ENCODE results near the gene ARVCF.

Gene ARVCF

DNA sequence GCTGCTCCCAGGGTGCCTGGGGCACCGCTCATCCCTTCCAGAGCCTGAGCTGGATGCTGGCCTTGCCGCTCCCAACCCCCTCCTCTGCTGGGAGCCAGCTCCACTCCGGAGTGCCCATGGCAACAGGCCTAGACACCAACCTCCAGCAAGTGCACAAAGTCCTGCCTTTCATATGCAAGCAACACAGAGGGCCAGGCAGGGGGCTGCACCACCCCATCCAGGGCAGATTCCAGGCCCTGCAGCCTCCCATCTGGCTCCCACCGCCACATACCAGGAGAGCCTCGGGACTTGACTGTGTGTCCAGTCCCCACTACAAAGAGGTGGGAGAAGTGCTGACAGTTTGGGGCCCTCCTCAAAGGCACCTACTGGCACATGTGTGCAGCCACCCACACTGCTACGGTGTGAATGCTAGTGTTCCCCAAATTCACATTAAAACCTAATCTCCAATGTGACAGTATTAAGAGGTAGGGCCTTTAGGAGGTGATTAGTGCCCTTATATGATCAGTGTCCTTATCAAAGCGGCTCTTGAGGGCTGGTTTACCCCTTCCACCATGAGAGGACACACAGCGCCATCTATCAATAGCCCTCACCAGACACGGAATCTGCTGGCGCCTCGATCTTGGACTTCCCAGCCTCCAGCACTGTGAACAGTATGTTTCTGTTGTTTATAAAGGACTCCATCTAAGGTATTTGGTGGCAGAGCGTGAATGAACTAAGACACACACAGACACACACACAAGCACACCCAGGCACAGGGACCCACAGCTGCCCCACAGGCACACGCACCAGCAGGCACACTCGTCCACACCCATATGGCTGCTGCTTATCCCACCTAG is 16.2 kb downstream of the ARVCF start:
- TF ChIP-seq, protein P1, sequence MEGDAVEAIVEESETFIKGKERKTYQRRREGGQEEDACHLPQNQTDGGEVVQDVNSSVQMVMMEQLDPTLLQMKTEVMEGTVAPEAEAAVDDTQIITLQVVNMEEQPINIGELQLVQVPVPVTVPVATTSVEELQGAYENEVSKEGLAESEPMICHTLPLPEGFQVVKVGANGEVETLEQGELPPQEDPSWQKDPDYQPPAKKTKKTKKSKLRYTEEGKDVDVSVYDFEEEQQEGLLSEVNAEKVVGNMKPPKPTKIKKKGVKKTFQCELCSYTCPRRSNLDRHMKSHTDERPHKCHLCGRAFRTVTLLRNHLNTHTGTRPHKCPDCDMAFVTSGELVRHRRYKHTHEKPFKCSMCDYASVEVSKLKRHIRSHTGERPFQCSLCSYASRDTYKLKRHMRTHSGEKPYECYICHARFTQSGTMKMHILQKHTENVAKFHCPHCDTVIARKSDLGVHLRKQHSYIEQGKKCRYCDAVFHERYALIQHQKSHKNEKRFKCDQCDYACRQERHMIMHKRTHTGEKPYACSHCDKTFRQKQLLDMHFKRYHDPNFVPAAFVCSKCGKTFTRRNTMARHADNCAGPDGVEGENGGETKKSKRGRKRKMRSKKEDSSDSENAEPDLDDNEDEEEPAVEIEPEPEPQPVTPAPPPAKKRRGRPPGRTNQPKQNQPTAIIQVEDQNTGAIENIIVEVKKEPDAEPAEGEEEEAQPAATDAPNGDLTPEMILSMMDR (IDR thresholded peaks at IDR 0.05), result no peak
- Histone ChIP-seq H3K27ac (no peak overlapping the region), H3K79me2 (peaks cover 2% of the 10 kb centered on the region), H2AFZ (no peak overlapping the region), H3K27me3 (ENCODE audit: control insufficient read depth, insufficient read depth, low read length) (no peaks in the 10 kb centered on the region), H3K4me3 (ENCODE audit: low read depth, low read length) (no peak overlapping the region), H3K4me1 (peaks cover 16% of the 10 kb centered on the region), H3K9ac (no peak overlapping the region), H3K9me3 (ENCODE audit: control insufficient read depth, low read length) (no peaks in the 10 kb centered on the region), H3K36me3 (ENCODE audit: control insufficient read depth, insufficient read depth, low read length) (no peaks in the 10 kb centered on the region), H3K4me2 (ENCODE audit: low read length) (no peak overlapping the region)

DNA sequence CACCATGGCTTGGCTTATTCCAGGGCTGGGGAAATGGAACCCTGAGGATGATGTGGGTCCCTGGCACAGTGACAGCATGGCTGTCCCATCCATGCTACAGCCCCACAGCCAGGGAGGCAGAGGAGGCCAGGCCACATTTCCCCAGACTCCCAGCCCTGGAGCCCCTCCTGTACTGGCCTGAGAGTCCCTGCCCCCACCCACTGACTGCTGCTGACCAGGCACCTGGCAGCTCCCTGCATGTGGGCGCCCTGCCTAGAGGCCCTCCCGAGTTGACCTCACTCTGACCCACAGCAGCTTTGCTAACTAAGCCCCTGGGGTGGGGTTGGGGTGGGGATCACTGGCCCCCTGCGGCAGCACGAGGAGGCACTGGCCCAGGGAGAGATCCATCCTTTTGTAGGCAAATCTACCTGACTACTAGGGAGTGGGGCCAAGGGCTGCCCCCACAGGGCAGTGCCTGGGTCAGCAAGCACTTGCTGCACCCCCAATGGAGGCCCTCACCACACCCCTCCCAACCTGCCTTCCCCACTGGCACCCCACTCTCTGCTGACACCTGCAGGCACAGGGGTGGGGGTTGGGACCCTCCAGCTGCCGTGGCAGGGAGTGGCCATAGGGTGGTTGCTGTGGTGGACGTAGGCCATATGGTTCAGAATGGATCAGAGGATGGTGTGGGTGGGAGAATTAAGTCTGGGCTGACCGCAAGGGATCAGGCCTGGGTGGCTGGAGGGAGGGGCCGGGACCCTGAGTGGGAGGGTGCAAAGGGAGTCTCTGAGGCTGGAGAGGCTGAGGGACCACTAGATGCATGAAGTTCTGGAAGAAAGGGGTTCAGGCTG is 17.4 kb downstream of the ARVCF start:
- H3K4me2 ChIP-seq (ENCODE audit: low read length), result peak overlapping the region; percentile 32
- peaks cover 2% of the 10 kb centered on the region for H3K79me2 ChIP-seq
- H3K36me3 ChIP-seq (ENCODE audit: control insufficient read depth, insufficient read depth, low read length), result no peaks in the 10 kb centered on the region
- H3K4me1 ChIP-seq, result peaks cover 16% of the 10 kb centered on the region
- H2AFZ ChIP-seq, result peak overlapping the region; percentile 56
- peak overlapping the region; percentile 67 for H3K27ac ChIP-seq
- no peak overlapping the region for H3K9ac ChIP-seq
- no peaks in the 10 kb centered on the region for H3K9me3 ChIP-seq (ENCODE audit: control insufficient read depth, low read length)
- TF ChIP-seq, protein P1 (IDR thresholded peaks at IDR 0.05), result no peak
- no peak overlapping the region for H3K4me3 ChIP-seq (ENCODE audit: low read depth, low read length)
- H3K27me3 ChIP-seq (ENCODE audit: control insufficient read depth, insufficient read depth, low read length), result no peaks in the 10 kb centered on the region

DNA sequence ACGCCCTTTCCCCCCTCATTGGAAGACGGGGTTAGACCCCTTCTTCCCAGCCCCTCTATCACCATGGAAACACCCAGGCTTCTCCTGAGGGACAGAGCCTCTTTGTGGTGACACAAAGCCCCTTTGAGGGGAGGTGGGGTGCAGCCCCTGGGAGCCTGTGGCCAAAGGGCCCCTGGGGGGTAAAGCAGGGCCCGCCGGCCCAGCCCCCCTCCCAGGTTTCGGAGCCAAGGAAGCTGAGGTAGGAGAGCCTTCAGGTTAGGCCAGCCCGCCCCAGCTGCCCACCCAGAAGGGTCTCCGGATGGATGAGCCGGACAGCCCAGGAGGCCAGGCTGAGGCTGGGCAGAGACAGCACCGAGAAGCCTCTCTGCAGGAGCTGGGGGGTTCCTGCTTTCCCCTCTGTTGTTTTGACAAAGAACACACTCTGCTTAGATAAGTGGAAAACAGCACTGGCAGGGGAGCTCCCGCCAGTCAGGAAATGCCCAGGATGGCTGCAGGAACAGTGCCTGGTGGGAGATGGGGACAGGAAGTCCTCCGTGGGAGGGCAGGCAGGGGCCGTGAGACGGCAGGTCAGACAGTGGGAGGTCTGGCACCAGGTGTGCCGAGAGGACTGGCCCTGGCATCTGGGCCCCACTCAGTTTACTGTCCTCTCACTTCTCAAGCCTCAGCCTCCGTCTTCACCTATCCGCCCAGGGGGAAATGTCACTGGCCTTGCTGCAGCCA is 18.2 kb downstream of the ARVCF start:
- H2AFZ ChIP-seq, result peak overlapping the region; percentile 56
- H3K9me3 ChIP-seq (ENCODE audit: control insufficient read depth, low read length), result no peaks in the 10 kb centered on the region
- TF ChIP-seq, protein P1 (IDR thresholded peaks at IDR 0.05), result no peak
- H3K4me2 ChIP-seq (ENCODE audit: low read length), result peak overlapping the region; percentile 32
- peaks cover 16% of the 10 kb centered on the region for H3K4me1 ChIP-seq
- H3K27ac ChIP-seq, result peak overlapping the region; percentile 67
- H3K27me3 ChIP-seq (ENCODE audit: control insufficient read depth, insufficient read depth, low read length), result no peaks in the 10 kb centered on the region
- no peak overlapping the region for H3K4me3 ChIP-seq (ENCODE audit: low read depth, low read length)
- no peak overlapping the region for H3K9ac ChIP-seq
- H3K36me3 ChIP-seq (ENCODE audit: control insufficient read depth, insufficient read depth, low read length), result no peaks in the 10 kb centered on the region
- H3K79me2 ChIP-seq, result no peaks in the 10 kb centered on the region

DNA sequence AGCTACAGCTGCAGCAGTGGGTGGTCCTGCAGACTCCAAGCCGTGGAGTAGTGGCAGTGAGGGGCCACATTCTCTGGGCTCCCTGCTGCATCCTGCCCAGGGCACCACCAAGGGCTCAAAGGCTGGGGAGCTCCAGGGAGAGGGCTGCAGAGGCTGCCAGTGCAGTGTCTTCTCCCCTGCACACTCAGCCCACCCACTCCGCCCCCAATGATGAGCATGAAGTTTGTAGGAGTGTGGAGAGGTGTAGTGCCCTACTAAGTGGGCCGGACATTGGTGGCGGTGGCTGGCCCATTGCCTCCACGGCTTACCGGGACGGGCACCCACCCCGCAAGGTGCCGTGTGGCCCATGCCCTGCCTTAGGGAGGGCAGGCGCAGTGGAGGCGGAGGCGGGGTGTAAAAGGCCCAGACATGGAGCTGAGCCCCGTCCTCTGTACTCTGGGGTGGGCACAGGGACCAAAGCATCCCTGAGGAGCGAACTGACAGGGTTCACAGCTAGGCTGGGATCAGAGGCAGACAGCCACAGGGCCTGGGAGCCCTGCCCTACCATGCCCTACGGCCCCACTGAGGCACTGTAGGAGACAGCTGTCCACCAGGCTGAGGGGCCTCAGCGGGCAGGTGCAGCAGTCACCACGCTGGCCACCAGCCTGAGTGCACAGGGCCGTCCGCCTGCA is 18.9 kb downstream of the ARVCF start:
- no peak overlapping the region for H3K4me2 ChIP-seq (ENCODE audit: low read length)
- no peak overlapping the region for H3K27ac ChIP-seq
- H3K4me1 ChIP-seq, result peaks cover 16% of the 10 kb centered on the region
- no peak overlapping the region for H3K4me3 ChIP-seq (ENCODE audit: low read depth, low read length)
- H2AFZ ChIP-seq, result no peak overlapping the region
- no peaks in the 10 kb centered on the region for H3K9me3 ChIP-seq (ENCODE audit: control insufficient read depth, low read length)
- no peak overlapping the region for H3K9ac ChIP-seq
- H3K36me3 ChIP-seq (ENCODE audit: control insufficient read depth, insufficient read depth, low read length), result no peaks in the 10 kb centered on the region
- no peaks in the 10 kb centered on the region for H3K79me2 ChIP-seq
- TF ChIP-seq, protein P1 (IDR thresholded peaks at IDR 0.05), result no peak
- H3K27me3 ChIP-seq (ENCODE audit: control insufficient read depth, insufficient read depth, low read length), result no peaks in the 10 kb centered on the region
